Adrenal gland (tissue), 12 donors: ENCODE measurements around the gene ABLIM2. TPM values are rescaled to one million over a fixed set of nuclear protein-coding genes. Genes with fewer than 3 reads are reported as not detected.
A peak's percentile ranks its signal among the peaks of the same experiment; 100 is the strongest.

Experiments
- DNase-seq, 7 donors: peaks; one replicate each; pipeline ENCODE4 v3.0.0-alpha.2; 2019 to 2020
- H3K27ac ChIP-seq, 5 donors: fragments of 200-600 bp; sonication (generic) in 4 of 5; 1 replicate in 3 of 5; 2 replicates in 2 of 5; pipeline versions ENCODE4 v1.5.1 to v1.8.0; 2016 to 2020; ENCODE audit warnings: mild to moderate bottlenecking in 1 of 5
- H3K27me3 ChIP-seq: fragments of 200-600 bp; 2 replicates; pipeline ENCODE4 v1.8.0; 2021
- H3K36me3 ChIP-seq, 2 donors: fragments of 200-600 bp; replicated peaks in 1 of 2; 1 replicate in 1 of 2; 2 replicates in 1 of 2; pipeline versions ENCODE4 v1.5.1 to v1.8.0; 2018 to 2022
- H3K4me1 ChIP-seq, 2 donors: fragments of 200-600 bp; replicated peaks in 1 of 2; 1 replicate in 1 of 2; 2 replicates in 1 of 2; pipeline versions ENCODE4 v1.5.1 to v1.8.0; 2018 to 2021
- H3K4me3 ChIP-seq, 4 donors: fragments of 200-600 bp; sonication (generic) in 3 of 4; one replicate each; pipeline ENCODE4 v1.5.1; 2016 to 2018
- H3K9me3 ChIP-seq, 3 donors: fragments of 200-600 bp; sonication (generic) in 1 of 3; replicated peaks in 1 of 3; 1 replicate in 2 of 3; 2 replicates in 1 of 3; pipeline versions ENCODE4 v1.5.1 to v1.8.0; 2016 to 2021
- POLR2A ChIP-seq, 2 donors: fragments of 450-650 bp; IDR thresholded peaks; one replicate each; pipeline ENCODE4 v1.6.1; 2017; ENCODE audit warnings: antibody characterized with exemption in 2 of 2, mild to moderate bottlenecking in 2 of 2, moderate library complexity in 1 of 2
- WGBS, 4 donors: extraction: QIAGEN DNeasy Blood & Tissue Kit in 2 of 4; methylation state at CpG; one replicate each; pipeline versions ENCODE4 v1.1.5 to v1.1.7; 2013 to 2017; 5-methylcytosine and 5-hydroxymethylcytosine counted together
- intact Hi-C, 2 donors: fragments of 100-400 bp; cut with DNase I; formaldehyde crosslinking; loops; one replicate each; pipeline versions ENCODE4 v1.14.1 to v1.15.0; 2022 to 2023
- polyA plus RNA-seq, 3 donors: library from polyadenylated mRNA; stranded (reverse); fragments of 200-250 nt in 2 of 3; fragments of 350-450 nt in 1 of 3; fragmentation: Illumina TruSeq in 1 of 3; extraction: RNeasy Lipid Tissue Mini Kit (QIAGEN cat#74804) in 1 of 3; gene quantifications; one replicate each; pipeline ENCODE4 v1.2.3, GENCODE V29; 2013 to 2014
- total RNA-seq, 9 donors: library from RNA; depleted of rRNA in 4 of 9; stranded (reverse); fragments of >200 nt in 4 of 9; fragments of 120-200 nt in 1 of 9; fragmentation: NEBNext Ultra II Directional in 1 of 9; extraction: Animal tissue kit (Norgen Biotek cat#: 25700) in 1 of 9; gene quantifications; one replicate each; pipeline versions ENCODE4 v1.1.0 to v1.2.4, GENCODE V29; 2013 to 2023
- TF ChIP-seq, protein P1 (sequence below), 6 experiments: fragments of 450-650 bp in 4 of 6; fragments of 200-600 bp in 2 of 6; sonication (generic) in 1 of 6; IDR thresholded peaks; 1 replicate in 5 of 6; 2 replicates in 1 of 6; pipeline versions ENCODE4 v1.5.1 to v1.8.0; 2016 to 2021; ENCODE audit warnings: antibody characterized with exemption in 6 of 6, mild to moderate bottlenecking in 2 of 6, moderate library complexity in 1 of 6
- donor health status: healthy with polysubstance abuse.
- donor health status: Bipolar disorder and iron deficiency.
- donor health status: DM: yes; HTN: yes; CAD: no.
- donor health status: DM: no; HTN: no; CAD: no.
- donor health status: DM: no; HTN: no; CAD: no.
- donor health status: DM: yes; HTN: yes; CAD: no.

ABLIM2 gene
- total and polyA plus RNA-seq, 12 donors: 5.8 to 31.2 (median 14.6) TPM

DNA sequence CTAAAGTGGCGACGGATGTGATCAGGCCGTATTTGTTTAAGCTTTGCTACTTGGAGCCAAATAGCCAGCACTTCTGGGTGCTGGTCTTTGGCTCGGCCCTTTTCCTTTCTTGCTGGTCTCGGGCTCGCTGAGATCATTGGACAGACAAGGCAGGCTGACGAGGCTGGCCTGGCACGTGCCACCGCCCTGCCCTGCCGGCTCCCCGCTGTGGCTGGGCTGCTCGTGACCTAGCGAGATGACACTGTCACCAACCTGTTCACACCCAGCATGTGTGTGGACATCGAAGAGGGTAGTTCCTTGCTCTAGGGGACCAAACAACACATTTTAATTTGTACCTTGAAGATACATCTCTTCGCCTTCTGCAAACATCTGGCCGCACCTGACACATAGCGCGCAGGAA is 98.0 kb downstream of the ABLIM2 start:
- 91 to 96% (median 93%) methylated on average over 13 to 18 of the region's 18 CpGs for WGBS, 4 donors
- H3K4me1 ChIP-seq: no peaks in the 10 kb centered on the region
- H3K27ac ChIP-seq: no peak overlapping the region
- intact Hi-C loops: no loop called here
- TF ChIP-seq POLR2A (IDR thresholded peaks at IDR 0.05): no peak
- TF ChIP-seq, protein P1, sequence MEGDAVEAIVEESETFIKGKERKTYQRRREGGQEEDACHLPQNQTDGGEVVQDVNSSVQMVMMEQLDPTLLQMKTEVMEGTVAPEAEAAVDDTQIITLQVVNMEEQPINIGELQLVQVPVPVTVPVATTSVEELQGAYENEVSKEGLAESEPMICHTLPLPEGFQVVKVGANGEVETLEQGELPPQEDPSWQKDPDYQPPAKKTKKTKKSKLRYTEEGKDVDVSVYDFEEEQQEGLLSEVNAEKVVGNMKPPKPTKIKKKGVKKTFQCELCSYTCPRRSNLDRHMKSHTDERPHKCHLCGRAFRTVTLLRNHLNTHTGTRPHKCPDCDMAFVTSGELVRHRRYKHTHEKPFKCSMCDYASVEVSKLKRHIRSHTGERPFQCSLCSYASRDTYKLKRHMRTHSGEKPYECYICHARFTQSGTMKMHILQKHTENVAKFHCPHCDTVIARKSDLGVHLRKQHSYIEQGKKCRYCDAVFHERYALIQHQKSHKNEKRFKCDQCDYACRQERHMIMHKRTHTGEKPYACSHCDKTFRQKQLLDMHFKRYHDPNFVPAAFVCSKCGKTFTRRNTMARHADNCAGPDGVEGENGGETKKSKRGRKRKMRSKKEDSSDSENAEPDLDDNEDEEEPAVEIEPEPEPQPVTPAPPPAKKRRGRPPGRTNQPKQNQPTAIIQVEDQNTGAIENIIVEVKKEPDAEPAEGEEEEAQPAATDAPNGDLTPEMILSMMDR (IDR thresholded peaks at IDR 0.05): no peak
- H3K36me3 ChIP-seq: no peaks in the 10 kb centered on the region
- no peaks in the 10 kb centered on the region for H3K27me3 ChIP-seq
- DNase-seq: no peak
- peaks cover 0 to 10% (median 0%) of the 10 kb centered on the region in 3 donors for H3K9me3 ChIP-seq
- H3K4me3 ChIP-seq: no peak overlapping the region

DNA sequence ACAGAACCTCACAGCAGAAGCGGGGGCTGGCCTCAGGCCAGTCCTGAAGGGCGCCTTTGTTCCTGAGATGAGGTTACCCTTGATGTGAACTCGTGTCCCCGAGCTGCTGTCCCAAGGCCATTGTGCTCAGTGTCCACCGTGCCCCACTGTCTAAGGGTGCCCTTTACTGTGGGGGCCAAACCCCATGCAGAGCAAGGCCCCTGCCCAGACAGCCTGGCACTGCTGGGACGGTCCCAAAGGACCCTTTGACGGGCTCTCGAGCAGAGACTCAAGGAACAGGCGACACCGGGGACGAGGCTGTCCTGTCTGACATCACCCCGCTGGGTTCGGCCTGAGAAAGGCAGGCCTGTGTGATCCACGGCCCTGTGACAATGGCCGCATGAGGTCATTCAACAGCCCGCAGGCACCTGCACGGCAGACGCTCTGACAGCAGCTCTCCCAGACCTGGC is 100.6 kb downstream of the ABLIM2 start:
- Histone ChIP-seq H3K27me3 (no peaks in the 10 kb centered on the region), H3K9me3 (no peaks in the 10 kb centered on the region), H3K27ac (peak overlapping the region in 1 of 5 donors; percentile 21), H3K4me1 (no peaks in the 10 kb centered on the region), H3K4me3 (no peak overlapping the region), H3K36me3 (no peaks in the 10 kb centered on the region)
- DNase-seq: peak in 1 of 7 donors; percentile 76
- TF ChIP-seq, protein P1 (IDR thresholded peaks at IDR 0.05): no peak
- TF ChIP-seq POLR2A (IDR thresholded peaks at IDR 0.05): no peak
- WGBS, 4 donors: 83 to 89% (median 84%) methylated on average over 11 to 18 of the region's 18 CpGs; no CpG with 5 or more reads in 1 of the 4 donors
- intact Hi-C loops: no loop called here

DNA sequence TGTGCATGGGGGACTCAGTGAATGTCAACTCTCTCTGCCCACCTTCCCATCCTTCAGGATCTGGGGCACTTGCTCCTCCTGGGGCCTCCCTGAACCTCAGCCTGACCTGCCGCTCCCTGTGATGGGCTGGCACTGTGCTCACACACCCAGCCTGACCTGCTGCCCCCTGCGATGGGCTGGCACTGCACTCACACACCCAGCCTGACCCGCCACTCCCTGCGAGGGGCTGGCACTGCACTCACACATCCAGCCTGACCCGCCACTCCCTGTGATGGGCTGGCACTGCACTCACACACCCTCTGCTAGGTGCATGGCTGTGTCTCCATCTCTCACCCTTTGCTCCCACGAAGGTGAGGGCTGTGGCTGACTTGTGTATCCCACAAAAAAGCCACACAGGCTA is 103.4 kb downstream of the ABLIM2 start:
- TF ChIP-seq, protein P1 (IDR thresholded peaks at IDR 0.05): no peak
- no peak for TF ChIP-seq POLR2A (IDR thresholded peaks at IDR 0.05)

DNA sequence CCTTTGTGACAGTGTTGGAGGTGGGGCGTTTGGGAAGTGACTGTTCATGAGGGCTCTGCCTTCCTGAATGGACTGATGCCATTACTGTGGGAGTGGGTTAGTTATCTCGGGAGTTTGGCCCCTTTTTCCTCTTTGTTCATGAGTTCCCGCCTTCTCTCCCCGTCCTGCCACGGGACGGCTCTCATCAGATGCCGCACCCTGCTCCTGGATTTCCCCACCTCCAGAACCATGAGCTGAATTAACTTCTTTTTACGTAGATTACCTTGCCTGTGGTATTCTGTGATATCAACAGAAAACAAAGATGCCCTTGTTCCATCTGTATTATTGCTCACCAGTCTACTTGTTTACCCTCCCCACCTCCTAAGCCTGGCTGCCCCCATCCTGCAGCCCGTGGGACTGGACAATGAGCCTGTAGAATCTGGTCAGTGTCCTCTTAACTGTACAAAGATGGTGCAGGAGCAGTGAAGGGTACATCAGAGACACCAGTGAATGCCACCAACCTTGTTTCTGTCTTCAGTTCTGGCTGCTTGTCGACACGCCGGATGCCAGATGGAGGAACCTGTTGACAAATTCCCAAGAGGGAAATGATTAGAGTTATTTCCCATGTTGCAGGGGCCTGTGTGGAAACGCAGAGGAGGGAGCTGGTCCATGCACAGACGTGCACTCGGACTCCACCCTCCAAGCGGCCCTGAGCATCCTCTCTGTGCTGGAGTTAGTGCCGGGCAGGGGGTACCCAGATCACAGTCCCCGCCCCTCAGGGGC is 104.7 kb downstream of the ABLIM2 start:
- 92 to 96% (median 94%) methylated on average over 18 of the region's 18 CpGs for WGBS, 4 donors
- no peak overlapping the region for H3K4me3 ChIP-seq
- no peak overlapping the region for H3K27ac ChIP-seq
- H3K36me3 ChIP-seq: no peaks in the 10 kb centered on the region
- intact Hi-C loops: no loop called here
- H3K27me3 ChIP-seq: no peaks in the 10 kb centered on the region
- H3K9me3 ChIP-seq: no peaks in the 10 kb centered on the region
- no peak for DNase-seq
- H3K4me1 ChIP-seq: peaks cover 13 to 15% of the 10 kb centered on the region in 2 donors
- TF ChIP-seq, protein P1 (IDR thresholded peaks at IDR 0.05): no peak
- TF ChIP-seq POLR2A (IDR thresholded peaks at IDR 0.05): no peak

More for the DNA sequence above, 103.4 kb downstream of the ABLIM2 start:
- intact Hi-C loops: no loop called here
- WGBS, 4 donors: 88 to 99% (median 93%) methylated on average over 4 to 6 of the region's 6 CpGs
- Histone ChIP-seq H3K9me3 (no peaks in the 10 kb centered on the region), H3K27ac (no peak overlapping the region), H3K4me1 (peaks cover 10 to 11% of the 10 kb centered on the region in 2 donors), H3K4me3 (no peak overlapping the region), H3K36me3 (no peaks in the 10 kb centered on the region), H3K27me3 (no peaks in the 10 kb centered on the region)
- DNase-seq: no peak
